HepG2 (cell line): ENCODE measurements around the gene SNED1. TPM values are rescaled to one million over a fixed set of nuclear protein-coding genes. Genes with fewer than 3 reads are reported as not detected.
A peak's percentile ranks its signal among the peaks of the same experiment; 100 is the strongest.

Source experiments
- ATAC-seq: fragments of 200-7000 bp; cut with Tn5 transposase; 3 replicates; pipeline ENCODE4 v1.9.1; 2020; ENCODE audit warnings: mild to moderate bottlenecking, moderate library complexity
- BruUV-seq: library from RNA; stranded (reverse); fragments of 400-500 nt; replicated peaks from 2 replicates; lab custom pipeline; 2021; lab: Mats Ljungman, UMichigan
- CTCF ChIA-PET: fragments of 300-600 bp; formaldehyde crosslinking; extraction: SDS; loops from one replicate; lab custom pipeline; 2021; ENCODE audit warnings: low total read pairs, inconsistent platforms, low intra/inter-chr PET ratio; lab: Yijun Ruan, JAX
- POLR2A ChIA-PET: fragments of 350-600 bp; sonication (Branson Sonifier 250); formaldehyde crosslinking; loops from one replicate; lab custom pipeline; 2020; ENCODE audit warnings: antibody characterized with exemption, inconsistent platforms; lab: Yijun Ruan, JAX
- DNase-seq: peaks from one replicate; pipeline ENCODE4 v3.0.0-alpha.2; 2015; ENCODE audit warnings: low spot score
- FAIRE-seq: peaks from 3 replicates; lab custom pipeline; 2011; peaks lifted over from hg19 to GRCh38; lab: Jason Lieb, UNC
- H2AFZ ChIP-seq: one replicate; pipeline ENCODE4 v1.6.1; 2011; ENCODE audit warnings: low read length, inconsistent platforms
- H3K27ac ChIP-seq: fragments of 300-600 bp; 3 replicates; pipeline ENCODE4 v1.8.0; 2011; ENCODE audit warnings: mixed run types, mild to moderate bottlenecking, mixed read lengths, low read length, inconsistent platforms; ENCODE audit not compliant: insufficient read depth; ENCODE audit errors: extremely low read length
- H3K27me3 ChIP-seq, 2 experiments: fragments of 200-600 bp in 1 of 2; 2 replicates in 1 of 2; 3 replicates in 1 of 2; pipeline versions ENCODE4 v1.6.0 to v1.8.0; 2011; ENCODE audit warnings: low read length in 2 of 2, mild to moderate bottlenecking in 2 of 2, moderate library complexity in 2 of 2, inconsistent platforms in 1 of 2; ENCODE audit not compliant: insufficient read depth in 2 of 2, control insufficient read depth in 1 of 2
- H3K36me3 ChIP-seq, 2 experiments: fragments of 200-600 bp in 1 of 2; replicated peaks in 1 of 2; 2 replicates in 1 of 2; 3 replicates in 1 of 2; pipeline versions ENCODE4 v1.5.1 to v1.8.0; 2011; ENCODE audit warnings: low read length in 2 of 2, inconsistent platforms in 1 of 2; ENCODE audit not compliant: insufficient read depth in 2 of 2, control insufficient read depth in 1 of 2
- H3K4me1 ChIP-seq: 2 replicates; pipeline ENCODE4 v1.5.1; 2012; ENCODE audit warnings: low read length, inconsistent platforms; ENCODE audit not compliant: insufficient read depth
- H3K4me2 ChIP-seq: 2 replicates; pipeline ENCODE4 v1.6.0; 2011; ENCODE audit warnings: low read depth, low read length, inconsistent platforms
- H3K4me3 ChIP-seq, 3 experiments: fragments of 200-600 bp in 1 of 3; sonication (generic), shearing (Covaris generic) in 1 of 3; replicated peaks in 1 of 3; 2 replicates each; pipeline ENCODE4 v1.5.1; 2011 to 2016; ENCODE audit warnings: low read length in 3 of 3, inconsistent platforms in 2 of 3, low read depth in 2 of 3, mild to moderate bottlenecking in 2 of 3, control low read depth in 1 of 3, mixed read lengths in 1 of 3; ENCODE audit not compliant: insufficient read depth in 1 of 3
- H3K79me2 ChIP-seq: one replicate; pipeline ENCODE4 v1.6.1; 2011; ENCODE audit warnings: low read length, inconsistent platforms; ENCODE audit not compliant: insufficient read depth
- H3K9ac ChIP-seq: 2 replicates; pipeline ENCODE4 v1.6.0; 2011; ENCODE audit warnings: mild to moderate bottlenecking, low read depth, low read length, inconsistent platforms; ENCODE audit not compliant: insufficient read depth
- H3K9me3 ChIP-seq: 2 replicates; pipeline ENCODE4 v1.5.1; 2012; ENCODE audit warnings: mild to moderate bottlenecking, low read length
- H4K20me1 ChIP-seq: 2 replicates; pipeline ENCODE4 v1.6.0; 2011; ENCODE audit warnings: inconsistent platforms, mild to moderate bottlenecking, low read length, moderate library complexity; ENCODE audit not compliant: insufficient read depth
- ZNF121 ChIP-seq: sonication (generic); formaldehyde crosslinking; IDR thresholded peaks from 2 replicates; pipeline ENCODE4 v1.5.0; 2020; ENCODE audit warnings: mild to moderate bottlenecking, missing genetic modification reagents
- WGBS: methylation state at CpG from one replicate; pipeline ENCODE4 v1.1.6; 2017; ENCODE audit warnings: low lambda C conversion rate; 5-methylcytosine and 5-hydroxymethylcytosine counted together
- in situ Hi-C: cut with HindIII; loops from 2 replicates; pipeline ENCODE4 v1.10.0; 2017; ENCODE audit warnings: low pct_unique_long_range_greater_than_20kb; ENCODE audit not compliant: extremely low pct_ligation_motif_present
- intact Hi-C: fragments of 100-400 bp; cut with micrococcal nuclease; formaldehyde crosslinking; loops from one replicate; pipeline ENCODE4 v1.10.0; 2022; ENCODE audit not compliant: unreplicated experiment
- polyA plus RNA-seq, 8 experiments: library from polyadenylated mRNA; depleted of rRNA in 3 of 8; stranded (reverse) in 7 of 8; unstranded in 1 of 8; fragments of >200 nt; fragmentation: Illumina TruSeq in 4 of 8; extraction: Trizol in 4 of 8; gene quantifications; 2 replicates each; pipeline versions ENCODE4 v1.2.1 to v1.2.3, GENCODE V29; 2011 to 2016; ENCODE audit warnings: low read depth in 4 of 8, missing spikeins in 1 of 8, mixed read lengths in 1 of 8; ENCODE audit not compliant: insufficient read depth in 1 of 8
- total RNA-seq, 5 experiments: library from RNA; depleted of rRNA; stranded (reverse); fragments of >200 nt; fragmentation: Illumina TruSeq; extraction: Trizol; gene quantifications; 2 replicates each; pipeline ENCODE4 v1.2.3, GENCODE V29; 2016; ENCODE audit warnings: low read depth in 1 of 5
- TF ChIP-seq, protein P1 (sequence below): sonication (generic); formaldehyde crosslinking; IDR thresholded peaks from 2 replicates; pipeline ENCODE4 v1.9.0; 2022; ENCODE audit warnings: missing genetic modification reagents, mild to moderate bottlenecking, borderline replicate concordance
- TF ChIP-seq, protein P2 (sequence below): sonication (generic); formaldehyde crosslinking; conservative IDR thresholded peaks from 2 replicates; pipeline ENCODE4 v1.8.1; 2023; ENCODE audit warnings: missing genetic modification reagents

SNED1 gene
- total and polyA plus RNA-seq, 2 of the 13 experiments (the other 11 are each of a cell fraction or from before 2014, with no cell fraction given) = 0.15 to 0.65 TPM

DNA sequence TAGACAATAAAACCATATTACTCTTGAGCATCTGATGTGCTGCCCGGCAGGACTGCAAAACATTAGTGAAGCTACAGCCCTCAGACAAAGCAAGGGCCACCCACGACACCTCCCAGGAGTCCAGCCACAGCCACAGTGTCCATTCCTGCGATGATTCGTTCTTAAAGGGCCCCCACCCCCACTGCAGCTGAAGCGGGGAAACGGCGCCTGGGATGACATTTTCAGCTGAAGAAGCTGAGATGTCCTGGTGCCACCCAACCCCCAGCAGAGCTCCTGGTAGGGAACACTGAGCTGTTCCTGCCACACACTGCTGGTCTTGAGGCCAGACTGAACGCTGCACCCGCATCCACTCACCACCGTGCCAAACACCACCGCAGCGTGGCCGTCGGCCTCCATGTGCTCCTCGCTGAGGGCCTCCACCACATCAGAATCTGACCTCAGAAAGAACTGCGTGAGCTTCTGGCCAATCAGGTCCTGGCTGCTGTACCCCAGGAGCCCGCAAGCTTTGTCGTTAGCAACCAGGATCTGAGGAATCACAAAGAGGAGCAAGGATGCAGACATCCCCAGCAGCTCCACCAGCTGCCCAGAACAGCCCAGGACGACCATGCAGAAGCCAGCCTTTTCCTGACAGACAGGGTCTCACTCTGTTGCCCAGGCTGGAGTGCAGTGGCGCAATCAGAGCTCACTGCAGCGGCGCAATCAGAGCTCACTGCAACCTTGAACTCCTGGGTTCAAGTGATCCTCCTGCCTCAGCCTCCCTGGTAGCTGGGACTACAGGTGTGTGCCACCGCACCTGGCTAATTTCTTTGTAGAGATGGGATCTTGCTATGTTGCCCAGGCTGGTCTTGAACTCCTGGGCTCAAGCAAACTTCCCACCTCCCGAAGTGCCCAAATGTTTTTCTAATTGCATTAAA, 141.4 kb downstream of the SNED1 start:
- 96% methylated on average over 21 of the region's 24 CpGs for WGBS
- H3K9ac ChIP-seq = no peak overlapping the region
- ATAC-seq = no peak
- H4K20me1 ChIP-seq = no peaks in the 10 kb centered on the region
- H3K36me3 ChIP-seq = peaks cover 10 to 14% of the 10 kb centered on the region in 2 experiments
- peaks cover 38% of the 10 kb centered on the region for H3K4me1 ChIP-seq
- DNase-seq = no peak
- no peaks in the 10 kb centered on the region for H3K9me3 ChIP-seq
- peaks cover 2% of the 10 kb centered on the region for H3K79me2 ChIP-seq
- no TSS peak for BruUV-seq
- peak; percentile 89 for TF ChIP-seq ZNF121 (CRISPR knock-in tag)
- TF ChIP-seq, protein P1, sequence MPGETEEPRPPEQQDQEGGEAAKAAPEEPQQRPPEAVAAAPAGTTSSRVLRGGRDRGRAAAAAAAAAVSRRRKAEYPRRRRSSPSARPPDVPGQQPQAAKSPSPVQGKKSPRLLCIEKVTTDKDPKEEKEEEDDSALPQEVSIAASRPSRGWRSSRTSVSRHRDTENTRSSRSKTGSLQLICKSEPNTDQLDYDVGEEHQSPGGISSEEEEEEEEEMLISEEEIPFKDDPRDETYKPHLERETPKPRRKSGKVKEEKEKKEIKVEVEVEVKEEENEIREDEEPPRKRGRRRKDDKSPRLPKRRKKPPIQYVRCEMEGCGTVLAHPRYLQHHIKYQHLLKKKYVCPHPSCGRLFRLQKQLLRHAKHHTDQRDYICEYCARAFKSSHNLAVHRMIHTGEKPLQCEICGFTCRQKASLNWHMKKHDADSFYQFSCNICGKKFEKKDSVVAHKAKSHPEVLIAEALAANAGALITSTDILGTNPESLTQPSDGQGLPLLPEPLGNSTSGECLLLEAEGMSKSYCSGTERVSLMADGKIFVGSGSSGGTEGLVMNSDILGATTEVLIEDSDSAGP (CRISPR knock-in tag) = 0 out of 2 replicates have a peak, but pooled peaks have one; percentile 22
- TF ChIP-seq, protein P2, sequence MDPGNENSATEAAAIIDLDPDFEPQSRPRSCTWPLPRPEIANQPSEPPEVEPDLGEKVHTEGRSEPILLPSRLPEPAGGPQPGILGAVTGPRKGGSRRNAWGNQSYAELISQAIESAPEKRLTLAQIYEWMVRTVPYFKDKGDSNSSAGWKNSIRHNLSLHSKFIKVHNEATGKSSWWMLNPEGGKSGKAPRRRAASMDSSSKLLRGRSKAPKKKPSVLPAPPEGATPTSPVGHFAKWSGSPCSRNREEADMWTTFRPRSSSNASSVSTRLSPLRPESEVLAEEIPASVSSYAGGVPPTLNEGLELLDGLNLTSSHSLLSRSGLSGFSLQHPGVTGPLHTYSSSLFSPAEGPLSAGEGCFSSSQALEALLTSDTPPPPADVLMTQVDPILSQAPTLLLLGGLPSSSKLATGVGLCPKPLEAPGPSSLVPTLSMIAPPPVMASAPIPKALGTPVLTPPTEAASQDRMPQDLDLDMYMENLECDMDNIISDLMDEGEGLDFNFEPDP (CRISPR knock-in tag) = no peak
- no peak overlapping the region for H3K4me3 ChIP-seq
- H3K27me3 ChIP-seq = no peaks in the 10 kb centered on the region
- no peak for FAIRE-seq
- peak overlapping the region; percentile 57 for H3K27ac ChIP-seq
- H2AFZ ChIP-seq = no peak overlapping the region
- no peak overlapping the region for H3K4me2 ChIP-seq
- intact Hi-C loops = no loop called here
- in situ Hi-C loops = no loop called here
- POLR2A ChIA-PET = no interaction called here
- CTCF ChIA-PET = no interaction called here
